Neuronal stem cell (in vitro differentiated cells): ENCODE data around the gene VSX2.

Source experiments
- DNase-seq: peaks from one replicate; pipeline ENCODE4 v3.0.0-alpha.2; 2013; ENCODE audit warnings: low spot score
- H2AFZ ChIP-seq: one replicate; pipeline ENCODE4 v1.6.1; 2013; ENCODE audit warnings: mild to moderate bottlenecking, low read length, inconsistent platforms
- H2AK5ac ChIP-seq: 2 replicates; pipeline ENCODE4 v1.6.1; 2013; ENCODE audit warnings: low read depth, mild to moderate bottlenecking, inconsistent platforms, low read length, moderate library complexity, mixed read lengths
- H2BK120ac ChIP-seq: 2 replicates; pipeline ENCODE4 v1.6.1; 2013; ENCODE audit warnings: low read depth, mild to moderate bottlenecking, inconsistent platforms, low read length, moderate library complexity, mixed read lengths
- H2BK12ac ChIP-seq: one replicate; pipeline ENCODE4 v1.6.1; 2013; ENCODE audit warnings: low read length, inconsistent platforms
- H2BK15ac ChIP-seq: 2 replicates; pipeline ENCODE4 v1.6.1; 2013; ENCODE audit warnings: mild to moderate bottlenecking, low read length, inconsistent platforms, mixed read lengths
- H2BK5ac ChIP-seq: one replicate; pipeline ENCODE4 v1.6.1; 2013; ENCODE audit warnings: inconsistent platforms, mild to moderate bottlenecking, low read length, moderate library complexity
- H3K14ac ChIP-seq: one replicate; pipeline ENCODE4 v1.6.1; 2013; ENCODE audit warnings: low read length, inconsistent platforms
- H3K18ac ChIP-seq: 2 replicates; pipeline ENCODE4 v1.6.1; 2013; ENCODE audit warnings: low read length, inconsistent platforms
- H3K23ac ChIP-seq: 2 replicates; pipeline ENCODE4 v1.6.1; 2013; ENCODE audit warnings: low read depth, mild to moderate bottlenecking, mixed read lengths, low read length, inconsistent platforms; ENCODE audit not compliant: poor library complexity
- H3K27ac ChIP-seq: replicated peaks from 3 replicates; pipeline ENCODE4 v1.5.1; 2013; ENCODE audit warnings: low read length, inconsistent platforms
- H3K27me3 ChIP-seq, 3 experiments: 2 replicates each; pipeline ENCODE4 v1.6.1; 2013; ENCODE audit warnings: low read length in 3 of 3, mild to moderate bottlenecking in 2 of 3, inconsistent platforms in 1 of 3, low read depth in 1 of 3, mixed read lengths in 1 of 3, moderate library complexity in 1 of 3; ENCODE audit not compliant: control insufficient read depth in 3 of 3, insufficient read depth in 3 of 3
- H3K36me3 ChIP-seq, 2 donors: replicated peaks in 1 of 2; 2 replicates each; pipeline ENCODE4 v1.6.1; 2013; ENCODE audit warnings: low read length in 2 of 2; ENCODE audit not compliant: control insufficient read depth in 2 of 2, insufficient read depth in 2 of 2
- H3K4ac ChIP-seq: 2 replicates; pipeline ENCODE4 v1.6.1; 2013; ENCODE audit warnings: inconsistent platforms, mild to moderate bottlenecking, low read length, moderate library complexity
- H3K4me1 ChIP-seq, 2 donors: 1 replicate in 1 of 2; 2 replicates in 1 of 2; pipeline ENCODE4 v1.6.1; 2013; ENCODE audit warnings: low read length in 2 of 2, low read depth in 1 of 2; ENCODE audit not compliant: control insufficient read depth in 2 of 2, insufficient read depth in 1 of 2
- H3K4me2 ChIP-seq: one replicate; pipeline ENCODE4 v1.6.1; 2013; ENCODE audit warnings: mild to moderate bottlenecking, low read length, inconsistent platforms; ENCODE audit not compliant: insufficient read depth, poor library complexity, severe bottlenecking
- H3K4me3 ChIP-seq, 2 donors: 2 replicates each; pipeline ENCODE4 v1.5.1; 2013; ENCODE audit warnings: low read length in 2 of 2, mild to moderate bottlenecking in 2 of 2, inconsistent platforms in 1 of 2, moderate library complexity in 1 of 2
- H3K79me1 ChIP-seq: one replicate; pipeline ENCODE4 v1.6.1; 2013; ENCODE audit warnings: low read depth, mild to moderate bottlenecking, inconsistent platforms, low read length, moderate library complexity
- H3K9ac ChIP-seq: one replicate; pipeline ENCODE4 v1.6.1; 2013; ENCODE audit warnings: mild to moderate bottlenecking, low read depth, low read length, inconsistent platforms; ENCODE audit not compliant: poor library complexity
- H3K9me3 ChIP-seq, 2 donors: replicated peaks in 1 of 2; 2 replicates each; pipeline versions ENCODE3 to v1.6.1; 2013; ENCODE audit warnings: low read length in 2 of 2, mild to moderate bottlenecking in 2 of 2, inconsistent platforms in 1 of 2, low read depth in 1 of 2, mixed read lengths in 1 of 2, moderate library complexity in 1 of 2; ENCODE audit not compliant: control insufficient read depth in 2 of 2, insufficient read depth in 1 of 2
- H4K8ac ChIP-seq: one replicate; pipeline ENCODE4 v1.6.1; 2013; ENCODE audit warnings: low read depth, mild to moderate bottlenecking, inconsistent platforms, low read length, moderate library complexity
- H4K91ac ChIP-seq: one replicate; pipeline ENCODE4 v1.6.1; 2013; ENCODE audit warnings: low read length, low read depth, mild to moderate bottlenecking, inconsistent platforms; ENCODE audit not compliant: poor library complexity
- WGBS, 2 donors: extraction: QIAGEN DNeasy Blood & Tissue Kit; methylation state at CpG; one replicate each; pipeline ENCODE4 v1.1.7; 2013; ENCODE audit warnings: missing lambda C conversion rate in 2 of 2, mixed read lengths in 1 of 2; ENCODE audit not compliant: insufficient read length in 2 of 2, insufficient replicate concordance in 1 of 2; ENCODE audit errors: extremely low coverage in 2 of 2; 5-methylcytosine and 5-hydroxymethylcytosine counted together

VSX2 gene

DNA sequence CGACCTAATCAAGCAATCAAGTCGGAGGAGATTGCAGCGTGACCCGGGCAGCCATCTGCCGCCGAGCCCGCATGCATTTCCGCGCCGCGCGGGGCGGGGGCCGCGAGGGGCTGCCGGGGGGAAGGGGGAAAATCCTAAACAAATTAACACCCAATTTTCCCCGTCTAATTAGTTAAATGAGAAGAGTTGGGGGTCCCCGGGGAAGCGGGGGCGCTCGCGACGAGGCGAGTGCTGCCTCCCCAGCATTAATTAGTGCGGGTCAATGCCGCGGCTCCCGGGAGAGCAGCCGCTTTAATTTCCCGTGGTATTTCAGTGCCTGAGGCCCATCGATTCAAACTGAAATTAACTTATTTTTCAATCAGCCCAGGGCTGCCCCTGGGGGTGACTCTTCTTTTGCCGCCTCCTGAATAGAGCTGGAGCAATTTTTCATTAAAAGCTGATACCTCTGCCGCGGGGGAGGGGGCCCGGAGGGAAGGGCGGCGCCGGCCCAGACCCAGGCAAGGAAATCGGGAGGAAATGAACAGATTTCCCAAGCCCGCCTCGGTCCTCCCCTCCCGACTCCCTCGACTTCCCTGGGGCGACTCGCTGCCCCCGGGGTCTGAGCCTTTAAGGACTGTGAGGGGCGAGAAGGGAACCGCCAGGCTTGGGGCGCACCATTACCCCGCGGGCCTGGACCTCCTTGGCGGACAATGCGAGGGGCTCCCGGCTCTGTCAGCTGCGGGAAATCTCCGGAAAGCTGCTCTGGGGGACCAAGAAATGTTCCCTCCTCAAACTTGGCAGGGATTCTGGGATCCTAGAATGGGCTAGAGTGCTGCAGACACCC, 18.9 kb downstream of the VSX2 start:
- H3K4ac ChIP-seq, result no peak overlapping the region
- H2BK5ac ChIP-seq, result no peak overlapping the region
- no peaks in the 10 kb centered on the region for H3K36me3 ChIP-seq
- peaks cover 2 to 79% (median 23%) of the 10 kb centered on the region in 3 experiments for H3K27me3 ChIP-seq
- no peak overlapping the region for H3K27ac ChIP-seq
- no peak for DNase-seq
- peak overlapping the region; percentile 30 for H2BK12ac ChIP-seq
- H3K23ac ChIP-seq, result peak overlapping the region; percentile 29
- H3K18ac ChIP-seq, result peak overlapping the region; percentile 67
- WGBS, 2 donors, result no CpG with 5 or more reads among the region's 56 CpGs
- H2BK120ac ChIP-seq, result no peak overlapping the region
- no peak overlapping the region for H3K14ac ChIP-seq
- H3K79me1 ChIP-seq, result peaks cover 1% of the 10 kb centered on the region
- peak overlapping the region; percentile 59 for H2AK5ac ChIP-seq
- no peak overlapping the region for H2BK15ac ChIP-seq
- peaks cover 3 to 4% of the 10 kb centered on the region in 2 donors for H3K4me1 ChIP-seq
- H4K8ac ChIP-seq, result no peak overlapping the region
- peak overlapping the region; percentile 82 for H3K4me2 ChIP-seq
- peak overlapping the region; percentile 48 to 79 for H3K4me3 ChIP-seq
- H2AFZ ChIP-seq, result peak overlapping the region; percentile 89
- no peak overlapping the region for H4K91ac ChIP-seq
- H3K9ac ChIP-seq, result peak overlapping the region; percentile 75
- H3K9me3 ChIP-seq, result no peaks in the 10 kb centered on the region

DNA sequence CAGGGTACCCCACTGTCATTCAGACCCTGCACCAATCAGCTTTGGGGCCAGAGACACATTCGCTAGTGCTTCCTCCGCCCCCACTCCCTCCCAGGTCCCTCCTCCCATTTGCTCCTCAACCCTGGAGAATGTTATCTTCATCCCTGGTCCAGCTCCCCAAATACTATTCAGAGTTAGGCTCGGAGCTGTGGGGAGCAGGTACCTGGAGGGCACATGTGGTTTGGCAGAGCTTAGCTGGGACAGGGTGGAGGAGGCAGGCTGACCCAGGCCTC, 19.5 kb downstream of the VSX2 start:
- Histone ChIP-seq H3K79me1 (peaks cover 1% of the 10 kb centered on the region), H3K4me3 (peak overlapping the region; percentile 48 to 79), H2BK5ac (no peak overlapping the region), H2BK12ac (no peak overlapping the region), H3K27ac (no peak overlapping the region), H3K14ac (no peak overlapping the region), H2BK120ac (no peak overlapping the region), H2AK5ac (peak overlapping the region; percentile 59), H4K91ac (no peak overlapping the region), H3K18ac (no peak overlapping the region), H2BK15ac (no peak overlapping the region), H3K9me3 (no peaks in the 10 kb centered on the region), H3K27me3 (peaks cover 2 to 79% (median 23%) of the 10 kb centered on the region in 3 experiments), H2AFZ (peak overlapping the region; percentile 89), H3K9ac (no peak overlapping the region), H3K4me2 (peak overlapping the region; percentile 82), H3K4me1 (peaks cover 3 to 4% of the 10 kb centered on the region in 2 donors), H3K23ac (peak overlapping the region; percentile 29), H3K4ac (no peak overlapping the region), H3K36me3 (no peaks in the 10 kb centered on the region), H4K8ac (no peak overlapping the region)
- no peak for DNase-seq
- WGBS, 2 donors, result no CpG with 5 or more reads among the region's 3 CpGs

DNA sequence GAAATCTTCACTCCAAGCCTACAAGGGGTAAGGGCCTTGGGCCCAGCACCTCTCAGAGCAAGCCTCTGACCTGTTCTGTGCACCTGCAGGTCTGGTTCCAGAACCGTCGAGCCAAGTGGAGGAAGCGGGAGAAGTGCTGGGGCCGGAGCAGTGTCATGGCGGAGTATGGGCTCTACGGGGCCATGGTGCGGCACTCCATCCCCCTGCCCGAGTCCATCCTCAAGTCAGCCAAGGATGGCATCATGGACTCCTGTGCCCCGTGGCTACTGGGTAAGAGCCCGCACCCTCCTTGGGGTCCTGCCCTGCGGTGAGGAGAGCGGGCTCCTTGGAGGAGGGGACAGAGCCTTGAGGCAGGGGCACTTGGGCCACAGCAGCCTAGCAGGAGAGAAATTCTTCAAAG, 20.3 kb downstream of the VSX2 start:
- Histone ChIP-seq H3K4me3 (no peak overlapping the region), H2BK12ac (no peak overlapping the region), H2BK5ac (no peak overlapping the region), H2AFZ (no peak overlapping the region), H4K8ac (no peak overlapping the region), H3K9me3 (no peaks in the 10 kb centered on the region), H3K27me3 (peaks cover 2 to 83% (median 23%) of the 10 kb centered on the region in 3 experiments), H3K36me3 (no peaks in the 10 kb centered on the region), H2AK5ac (peak overlapping the region; percentile 38), H3K14ac (no peak overlapping the region), H2BK120ac (no peak overlapping the region), H3K9ac (no peak overlapping the region), H4K91ac (no peak overlapping the region), H3K4me2 (no peak overlapping the region), H2BK15ac (no peak overlapping the region), H3K23ac (peak overlapping the region; percentile 81), H3K18ac (peak overlapping the region; percentile 54), H3K27ac (no peak overlapping the region), H3K79me1 (peaks cover 1% of the 10 kb centered on the region), H3K4me1 (peaks cover 3 to 4% of the 10 kb centered on the region in 2 donors), H3K4ac (no peak overlapping the region)
- no peak for DNase-seq
- WGBS, 2 donors, result no CpG with 5 or more reads among the region's 12 CpGs

DNA sequence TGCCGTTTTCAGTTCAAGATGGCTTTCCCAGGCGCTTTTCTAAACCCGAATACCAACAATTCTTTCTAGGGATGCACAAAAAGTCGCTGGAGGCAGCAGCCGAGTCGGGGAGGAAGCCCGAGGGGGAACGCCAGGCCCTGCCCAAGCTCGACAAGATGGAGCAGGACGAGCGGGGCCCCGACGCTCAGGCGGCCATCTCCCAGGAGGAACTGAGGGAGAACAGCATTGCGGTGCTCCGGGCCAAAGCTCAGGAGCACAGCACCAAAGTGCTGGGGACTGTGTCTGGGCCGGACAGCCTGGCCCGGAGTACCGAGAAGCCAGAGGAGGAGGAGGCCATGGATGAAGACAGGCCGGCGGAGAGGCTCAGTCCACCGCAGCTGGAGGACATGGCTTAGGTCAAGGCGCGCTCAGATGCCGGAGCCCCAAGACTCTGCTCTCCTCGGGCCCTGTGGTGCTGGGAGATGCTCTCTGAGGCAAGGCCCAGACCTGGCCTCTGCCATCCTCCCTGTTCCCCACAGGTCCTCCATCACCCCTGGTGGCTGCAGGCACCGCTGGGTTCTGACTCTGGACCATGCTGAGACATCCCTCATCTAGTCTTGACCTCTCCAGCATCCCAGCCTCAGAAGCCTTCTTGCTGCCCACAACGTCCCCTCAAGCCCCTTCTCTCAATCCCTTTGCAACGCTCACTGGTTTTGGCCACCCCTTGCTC, 21.4 kb downstream of the VSX2 start:
- H2AK5ac ChIP-seq, result peak overlapping the region; percentile 86
- no peak overlapping the region for H3K4me3 ChIP-seq
- peak overlapping the region; percentile 62 for H2BK5ac ChIP-seq
- H3K4ac ChIP-seq, result peak overlapping the region; percentile 30
- no peak overlapping the region for H3K9ac ChIP-seq
- no peak overlapping the region for H3K27ac ChIP-seq
- peaks cover 1% of the 10 kb centered on the region for H3K79me1 ChIP-seq
- H2AFZ ChIP-seq, result no peak overlapping the region
- H4K91ac ChIP-seq, result no peak overlapping the region
- H3K27me3 ChIP-seq, result peaks cover 2 to 85% (median 23%) of the 10 kb centered on the region in 3 experiments
- no peaks in the 10 kb centered on the region for H3K36me3 ChIP-seq
- peak overlapping the region; percentile 7 for H3K18ac ChIP-seq
- WGBS, 2 donors, result no CpG with 5 or more reads among the region's 29 CpGs
- no peak overlapping the region for H3K4me2 ChIP-seq
- H4K8ac ChIP-seq, result no peak overlapping the region
- H2BK12ac ChIP-seq, result peak overlapping the region; percentile 35
- H3K4me1 ChIP-seq, result peaks cover 3 to 4% of the 10 kb centered on the region in 2 donors
- no peak overlapping the region for H2BK15ac ChIP-seq
- no peaks in the 10 kb centered on the region for H3K9me3 ChIP-seq
- H3K14ac ChIP-seq, result no peak overlapping the region
- H3K23ac ChIP-seq, result peak overlapping the region; percentile 17
- DNase-seq, result no peak
- no peak overlapping the region for H2BK120ac ChIP-seq
